NCI-H526 (cell line): Measurements from ENCODE around the gene ADCY5.

Experiments
- DNase-seq, 2 experiments: peaks; one replicate each; lab custom pipeline; 2025; lab: John Stamatoyannopoulos, UW

ADCY5 gene

DNA sequence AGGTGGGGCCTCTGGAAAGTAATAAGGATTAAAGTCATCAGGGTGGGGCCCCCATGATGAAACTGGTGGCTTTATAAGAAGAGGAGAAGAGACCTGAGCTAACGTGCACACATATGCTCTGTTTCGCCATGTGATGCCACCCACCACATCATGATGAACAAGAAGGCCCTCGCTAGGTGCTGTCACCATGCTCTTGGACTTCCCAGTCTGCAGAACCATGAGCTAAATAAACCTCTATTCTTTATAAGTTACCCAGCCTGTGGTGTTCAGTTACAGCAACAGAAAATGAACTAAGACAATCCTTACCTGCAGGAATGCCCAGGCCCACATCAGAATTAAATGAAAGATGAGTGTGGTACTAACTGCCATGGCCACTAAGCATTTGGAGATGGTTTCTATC lies 79.8 kb downstream of the ADCY5 start:
- DNase-seq, result no peak

- no peak for DNase-seq
Observed at GRCh38 chr3:123367467-123368154, 81.3 kb downstream of the ADCY5 start.

GRCh38 chr3:123365450-123366143 lies 83.3 kb downstream of the ADCY5 start:
- DNase-seq, result peak; percentile 50 to 68

DNA sequence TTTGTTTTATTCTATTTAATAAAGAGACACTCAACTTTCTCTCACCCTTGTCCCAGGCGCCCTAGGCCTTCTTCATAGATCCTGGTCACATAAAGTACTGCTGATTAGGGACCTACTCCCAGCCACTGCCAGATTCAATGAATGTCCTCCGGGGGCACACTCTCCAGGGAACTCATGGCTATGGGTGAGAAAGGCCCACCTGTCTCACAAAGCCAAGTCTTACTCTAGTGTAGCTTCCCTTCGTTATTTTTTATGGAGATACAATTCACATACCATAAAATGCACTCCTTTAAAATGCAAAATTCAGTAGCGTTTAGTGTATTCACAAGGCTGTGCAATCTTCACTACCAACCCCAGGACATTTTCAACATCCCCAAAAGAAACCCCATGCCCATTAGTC lies 87.8 kb downstream of the ADCY5 start:
- DNase-seq, result no peak

DNA sequence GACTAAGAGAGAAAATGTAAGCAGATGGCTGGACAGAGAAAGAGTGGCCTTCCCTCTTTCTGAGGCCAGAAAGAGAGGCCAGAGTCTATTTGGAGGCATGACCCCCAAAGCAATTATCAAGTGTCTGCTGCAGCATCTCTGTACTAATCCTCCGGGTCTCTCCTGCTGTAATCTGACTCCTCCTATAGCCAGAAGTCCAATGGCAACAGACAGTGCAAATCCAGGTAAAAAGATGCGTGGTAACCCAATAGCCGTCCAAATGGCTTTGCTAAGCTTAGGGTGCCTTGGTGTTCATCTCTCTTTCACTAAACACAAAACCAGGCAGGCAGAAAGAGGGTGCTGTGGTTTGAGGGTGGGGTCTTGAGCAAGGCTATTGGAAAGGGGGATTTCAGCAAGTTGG lies 91.6 kb downstream of the ADCY5 start:
- DNase-seq, result peak; percentile 13 to 25

- no peak for DNase-seq
Observed at GRCh38 chr3:123353850-123354233, 95.0 kb downstream of the ADCY5 start.

DNA sequence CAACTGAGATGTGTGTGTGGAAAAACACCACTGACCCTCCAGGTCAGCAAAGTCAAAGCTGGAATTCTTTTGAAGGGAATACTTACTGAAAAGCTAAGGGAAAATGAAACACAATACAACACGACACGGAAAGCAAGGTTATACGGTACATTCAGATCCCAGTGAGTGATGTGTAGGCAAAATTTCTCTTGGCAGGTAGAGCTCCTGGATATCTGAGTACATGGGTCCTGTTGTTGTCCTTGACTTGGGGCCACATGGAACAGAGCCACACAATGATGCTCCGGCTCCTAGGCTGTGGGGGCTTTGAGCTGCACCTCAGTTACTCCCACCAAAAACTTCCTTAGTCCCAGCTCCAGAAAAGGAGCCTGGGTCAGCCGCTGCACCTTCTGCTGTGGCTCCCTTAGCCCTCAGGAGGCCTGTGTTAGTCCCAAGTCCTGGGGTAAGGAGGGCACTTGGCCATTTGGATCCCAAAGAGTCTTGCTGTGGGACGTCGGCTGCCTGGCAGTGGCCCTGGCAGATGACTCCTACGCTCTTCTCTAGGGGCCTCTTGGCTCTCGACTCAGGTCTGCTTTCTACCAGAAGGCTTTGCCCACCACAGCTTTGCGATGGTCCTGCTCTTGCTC lies 95.6 kb downstream of the ADCY5 start:
- DNase-seq, result no peak

DNA sequence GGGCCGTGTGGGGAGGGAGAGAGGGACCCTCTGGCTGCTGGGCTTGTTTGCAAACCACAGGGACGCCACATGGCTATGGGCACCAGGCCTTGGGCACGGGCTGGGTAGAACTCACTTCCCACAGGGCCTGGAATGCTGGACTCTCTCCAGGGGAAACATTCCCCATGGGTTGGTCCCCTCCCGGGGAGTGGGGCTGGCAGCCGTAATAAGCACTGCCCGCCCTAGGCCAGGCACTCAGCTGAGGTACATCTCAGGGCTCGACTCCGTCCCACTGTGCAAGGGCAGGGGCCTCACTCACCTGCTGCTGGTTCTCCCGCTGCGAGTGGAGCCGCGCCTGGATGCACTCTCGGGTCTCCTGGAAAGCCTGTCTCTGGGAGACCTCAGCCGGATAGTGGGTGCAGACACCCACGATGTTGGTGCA lies 96.7 kb downstream of the ADCY5 start:
- no peak for DNase-seq

- DNase-seq, result no peak
Observed at GRCh38 chr3:123351501-123351900, 97.4 kb downstream of the ADCY5 start.

DNA sequence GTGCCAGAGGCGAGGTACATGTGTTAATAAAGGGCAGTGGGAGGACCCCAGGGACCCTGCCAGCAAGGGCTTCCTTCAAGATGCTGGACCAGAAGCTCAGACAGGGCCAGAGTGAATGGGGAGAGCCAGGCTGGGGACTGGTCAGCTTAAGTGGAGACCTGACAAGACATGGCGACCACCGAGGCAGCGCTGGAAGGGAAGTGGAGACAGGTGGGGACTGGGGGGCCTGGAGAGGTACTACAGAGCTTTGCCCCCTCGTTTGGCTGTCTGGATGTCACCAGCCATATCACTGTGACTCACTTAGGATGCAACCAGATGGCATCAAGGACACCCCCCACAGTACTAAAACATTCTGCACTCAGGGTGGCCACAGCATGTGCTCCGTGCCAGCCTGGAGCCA lies 97.9 kb downstream of the ADCY5 start:
- DNase-seq, result no peak

DNA sequence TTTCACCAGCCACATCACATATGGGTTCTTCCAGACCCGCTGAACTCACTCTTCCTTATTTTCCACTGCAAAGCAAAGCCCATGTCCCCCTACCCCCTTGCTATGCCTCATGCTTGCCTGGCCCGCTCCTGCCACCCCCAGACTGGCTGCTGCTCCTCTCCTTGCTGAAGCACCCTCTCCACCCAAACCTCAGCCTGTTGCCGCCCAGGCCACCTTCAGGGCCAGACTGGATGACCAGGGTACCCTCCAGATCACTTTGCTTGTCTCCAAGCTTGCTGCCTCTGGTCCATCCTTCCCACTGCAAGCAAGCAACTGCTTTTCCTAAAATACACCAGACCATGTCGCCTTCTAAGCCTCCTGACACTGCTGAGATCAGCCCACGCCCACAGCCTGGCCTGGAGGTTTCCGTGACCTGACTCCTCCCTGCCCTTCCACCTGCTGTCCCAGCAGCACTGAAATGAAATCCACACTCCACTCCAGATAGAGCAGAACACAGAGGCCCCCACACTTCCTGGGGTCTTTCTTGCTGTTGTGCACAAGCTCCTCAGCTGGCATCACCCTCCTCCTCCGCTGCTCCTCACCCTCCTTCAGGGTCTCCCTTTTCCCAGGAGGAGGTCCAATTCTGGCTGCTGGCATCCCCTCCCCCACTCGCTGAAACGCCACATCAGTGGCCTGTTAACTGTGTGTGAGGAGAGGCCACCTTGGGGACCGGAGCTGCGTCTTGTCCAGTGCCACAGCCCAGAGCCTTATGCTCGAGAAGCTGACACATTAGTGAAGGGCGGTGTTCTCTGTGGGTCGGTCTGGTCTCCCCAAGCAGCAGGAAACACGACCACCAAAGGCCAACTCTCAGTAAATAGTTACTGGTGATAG lies 99.1 kb downstream of the ADCY5 start:
- no peak for DNase-seq

DNA sequence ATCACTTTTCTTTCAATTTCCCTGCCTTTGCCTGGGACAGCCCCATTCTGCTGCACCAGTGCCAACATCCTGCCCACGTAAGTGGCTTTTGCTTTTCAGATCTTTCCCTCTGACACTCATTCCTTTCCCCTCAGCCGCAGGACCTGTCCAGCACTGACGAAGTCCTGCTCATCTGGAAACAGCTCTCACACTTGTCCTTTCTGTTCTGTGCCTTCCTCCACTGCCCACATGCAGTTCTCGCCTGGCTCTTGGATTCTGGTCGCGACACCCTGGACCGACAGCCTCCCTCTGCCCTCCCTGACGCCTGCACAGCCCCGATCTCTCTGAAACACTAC lies 99.7 kb downstream of the ADCY5 start:
- DNase-seq, result no peak

- no peak for DNase-seq
Observed at GRCh38 chr3:123348471-123349200, 100.3 kb downstream of the ADCY5 start.

DNA sequence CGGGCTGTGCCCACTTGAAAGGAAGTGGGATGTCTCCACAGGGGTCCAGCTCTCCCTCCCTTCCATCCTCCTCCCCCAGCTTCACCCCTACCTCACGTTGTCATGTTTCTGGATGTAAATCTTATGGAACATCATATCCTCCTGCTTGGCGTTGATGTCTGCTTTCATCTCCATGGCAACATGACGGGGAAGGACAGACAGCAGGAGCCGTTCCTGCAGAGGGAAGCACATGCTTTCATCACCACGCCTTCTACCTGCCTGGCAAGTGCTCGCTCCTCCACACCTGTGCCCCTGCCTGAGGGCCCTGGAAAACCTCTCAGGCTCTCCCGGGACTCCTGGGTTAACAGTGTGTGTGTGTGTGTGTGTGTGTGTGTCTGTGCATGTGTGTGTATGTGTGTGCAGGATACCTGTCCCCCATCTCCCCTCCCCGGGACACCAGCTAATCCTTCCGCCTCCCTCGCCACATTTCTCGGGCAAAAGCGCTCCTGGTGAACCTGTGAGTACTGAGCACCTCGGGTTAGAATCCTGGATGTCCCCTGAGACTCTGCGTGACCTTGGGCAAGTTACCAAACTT lies 101.1 kb downstream of the ADCY5 start:
- peak in 1 of 2 experiments; percentile 39 for DNase-seq

GRCh38 chr3:123347205-123347604 lies 101.7 kb downstream of the ADCY5 start:
- DNase-seq, result no peak

GRCh38 chr3:123346021-123346420 lies 102.9 kb downstream of the ADCY5 start:
- no peak for DNase-seq

- no peak for DNase-seq
Observed at GRCh38 chr3:123344907-123345594, 103.8 kb downstream of the ADCY5 start.

DNA sequence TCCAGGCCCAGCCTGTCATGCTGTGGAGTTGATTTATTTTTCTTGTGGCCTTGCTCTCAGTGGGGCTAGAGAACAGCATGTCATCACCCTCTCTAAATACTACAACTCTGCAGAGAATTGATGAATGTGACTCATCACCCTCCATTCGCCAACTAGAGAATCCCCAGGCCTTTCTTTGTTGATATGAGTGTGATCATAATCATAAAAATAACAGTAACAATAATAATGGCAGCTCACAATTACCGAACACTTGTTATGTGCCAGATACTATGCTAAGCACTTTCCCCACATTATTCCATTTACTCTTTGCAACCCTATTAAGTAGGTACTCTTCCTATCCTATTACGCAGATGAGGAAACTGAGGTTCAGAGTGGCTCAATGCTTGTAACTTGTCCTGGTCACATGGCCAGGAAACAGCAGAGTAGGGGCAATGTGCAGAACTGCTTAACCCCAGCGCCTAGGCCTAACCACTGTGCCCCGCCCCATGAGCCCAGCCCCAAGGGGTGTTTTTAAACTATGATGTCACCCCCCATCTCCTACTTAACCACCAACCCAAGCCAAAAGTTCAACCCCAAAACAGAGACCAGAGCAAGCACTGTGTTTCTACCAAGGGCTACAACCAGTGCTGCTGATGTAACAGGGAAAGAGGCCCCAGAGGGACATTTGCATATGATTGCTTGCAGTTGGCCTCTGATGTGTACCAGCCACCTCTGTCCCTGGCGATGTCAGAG lies 104.5 kb downstream of the ADCY5 start:
- DNase-seq, result peak; percentile 55 to 73

DNA sequence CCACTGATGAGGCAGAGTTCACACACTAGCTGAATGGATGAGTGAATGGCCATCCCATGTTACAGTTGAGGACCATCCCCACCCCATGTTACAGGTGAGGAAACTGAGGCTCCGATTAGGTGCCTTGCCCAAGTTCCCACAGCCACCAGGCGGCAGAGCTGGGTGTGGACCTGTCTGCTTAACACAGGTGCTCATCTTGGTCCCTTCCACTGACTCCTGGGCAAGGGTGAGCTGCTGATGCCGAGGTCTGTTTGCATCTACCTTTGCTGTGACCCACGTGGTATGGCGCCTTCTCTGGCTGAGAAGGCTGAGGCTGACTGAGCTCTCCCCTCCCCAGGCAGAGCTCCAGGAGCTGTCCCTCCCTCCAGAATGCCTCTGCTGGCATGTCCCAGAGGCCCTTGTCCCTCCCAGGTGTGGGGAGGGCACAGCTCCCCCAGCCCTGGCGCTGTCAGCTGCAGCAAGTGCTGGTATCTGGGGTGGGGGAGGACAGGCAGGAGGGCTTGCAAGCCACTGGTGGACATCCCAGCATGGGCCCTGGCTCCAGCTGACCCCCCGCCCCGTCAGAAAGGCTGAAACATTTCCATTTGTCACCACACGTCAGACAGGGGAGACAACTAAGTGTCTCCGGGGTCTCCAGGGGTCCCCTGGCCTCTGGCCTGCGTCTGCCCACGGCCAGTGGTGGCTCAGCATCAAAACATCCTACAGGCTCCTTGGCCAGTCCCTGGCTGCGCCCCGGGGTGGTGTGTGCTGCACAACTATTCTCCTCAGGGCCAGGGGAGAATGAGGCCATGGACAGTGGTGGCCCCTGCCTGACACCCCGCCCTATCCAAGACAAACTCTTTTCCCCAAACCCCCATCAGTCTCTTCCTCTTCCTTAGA lies 105.4 kb downstream of the ADCY5 start:
- DNase-seq, result no peak
